ENCODE results near the gene NDUFA1. TPM values are rescaled to one million over a fixed set of nuclear protein-coding genes. Genes with fewer than 3 reads are reported as not detected.
A peak's percentile ranks its signal among the peaks of the same experiment; 100 is the strongest.

NDUFA1 gene
- polyA plus RNA-seq, 1 donor (not counting 4 experiments of a cell fraction or from before 2014, with no cell fraction given) = 282 TPM

GRCh38 chrX:119871245-119871598 is 410 bp upstream of the NDUFA1 start:
- no peak for TF ChIP-seq CTCF (optimal IDR thresholded peaks at IDR 0.05 in 1 of 3, IDR thresholded peaks at IDR 0.05 in 1 of 3, conservative IDR thresholded peaks at IDR 0.05 in 1 of 3; ENCODE audit: extremely low read depth in 1 of 3, insufficient read depth in 2 of 3, low read length in 3 of 3)
- no peak for TF ChIP-seq EZH2 (IDR thresholded peaks at IDR 0.05; ENCODE audit: low read length)
- H3K4me2 ChIP-seq (ENCODE audit: control insufficient read depth, extremely low read depth, insufficient read depth, low read depth, low read length) = peak overlapping the region; percentile 74
- no peak for DNase-seq (ENCODE audit: low read depth, low spot score)
- H3K79me2 ChIP-seq (ENCODE audit: control insufficient read depth, insufficient read depth, low read length) = peaks cover 29% of the 10 kb centered on the region
- H3K36me3 ChIP-seq (ENCODE audit: control insufficient read depth in 2 of 2, extremely low read depth in 1 of 2, insufficient read depth in 2 of 2, low read length in 2 of 2) = no peaks in the 10 kb centered on the region
- H2AFZ ChIP-seq (ENCODE audit: control insufficient read depth, low read length) = peak overlapping the region; percentile 27
- H3K4me1 ChIP-seq (ENCODE audit: control insufficient read depth, extremely low read depth, insufficient read depth, low read length) = no peaks in the 10 kb centered on the region
- H3K9ac ChIP-seq (ENCODE audit: control insufficient read depth, extremely low read depth, insufficient read depth, low read length) = peak overlapping the region; percentile 92
- dilution Hi-C loops (cut with MboI; ENCODE audit: extremely low pct_ligation_motif_present, low sequenced_read_pairs) = no loop called here
- H3K27ac ChIP-seq (ENCODE audit: control insufficient read depth, insufficient read depth, low read length) = peak overlapping the region; percentile 90
- no peak for FAIRE-seq
- no peaks in the 10 kb centered on the region for H4K20me1 ChIP-seq (ENCODE audit: control insufficient read depth, extremely low read depth, insufficient read depth, low read length)
- no peaks in the 10 kb centered on the region for H3K9me1 ChIP-seq (ENCODE audit: control insufficient read depth, extremely low read depth, insufficient read depth, low read length)
- H3K9me3 ChIP-seq (ENCODE audit: control insufficient read depth, low read depth, low read length) = no peaks in the 10 kb centered on the region
- peak overlapping the region; percentile 51 to 66 (median 59) for H3K4me3 ChIP-seq (ENCODE audit: control insufficient read depth in 2 of 3, extremely low read depth in 1 of 3, insufficient read depth in 2 of 3, low read depth in 1 of 3, low read length in 3 of 3)
- H3K27me3 ChIP-seq (ENCODE audit: control insufficient read depth, extremely low read depth, insufficient read depth, low read length) = no peaks in the 10 kb centered on the region

GRCh38 chrX:119878740-119879139 is 7.1 kb downstream of the NDUFA1 start:
- Histone ChIP-seq H3K4me3 (ENCODE audit: control insufficient read depth in 2 of 3, extremely low read depth in 1 of 3, insufficient read depth in 2 of 3, low read depth in 1 of 3, low read length in 3 of 3) (no peak overlapping the region), H3K9me1 (ENCODE audit: control insufficient read depth, extremely low read depth, insufficient read depth, low read length) (no peaks in the 10 kb centered on the region), H3K79me2 (ENCODE audit: control insufficient read depth, insufficient read depth, low read length) (peaks cover 2% of the 10 kb centered on the region), H4K20me1 (ENCODE audit: control insufficient read depth, extremely low read depth, insufficient read depth, low read length) (no peaks in the 10 kb centered on the region), H3K36me3 (ENCODE audit: control insufficient read depth in 2 of 2, extremely low read depth in 1 of 2, insufficient read depth in 2 of 2, low read length in 2 of 2) (no peaks in the 10 kb centered on the region), H3K9me3 (ENCODE audit: control insufficient read depth, low read depth, low read length) (no peaks in the 10 kb centered on the region), H2AFZ (ENCODE audit: control insufficient read depth, low read length) (no peak overlapping the region), H3K4me1 (ENCODE audit: control insufficient read depth, extremely low read depth, insufficient read depth, low read length) (no peaks in the 10 kb centered on the region), H3K4me2 (ENCODE audit: control insufficient read depth, extremely low read depth, insufficient read depth, low read depth, low read length) (no peak overlapping the region), H3K27ac (ENCODE audit: control insufficient read depth, insufficient read depth, low read length) (no peak overlapping the region), H3K27me3 (ENCODE audit: control insufficient read depth, extremely low read depth, insufficient read depth, low read length) (no peaks in the 10 kb centered on the region), H3K9ac (ENCODE audit: control insufficient read depth, extremely low read depth, insufficient read depth, low read length) (no peak overlapping the region)
- dilution Hi-C loops (cut with MboI; ENCODE audit: extremely low pct_ligation_motif_present, low sequenced_read_pairs) = no loop called here
- no peak for FAIRE-seq
- DNase-seq (ENCODE audit: low read depth, low spot score) = no peak
- TF ChIP-seq CTCF (optimal IDR thresholded peaks at IDR 0.05 in 1 of 3, IDR thresholded peaks at IDR 0.05 in 1 of 3, conservative IDR thresholded peaks at IDR 0.05 in 1 of 3; ENCODE audit: extremely low read depth in 1 of 3, insufficient read depth in 2 of 3, low read length in 3 of 3) (no peak), EZH2 (IDR thresholded peaks at IDR 0.05; ENCODE audit: low read length) (no peak)
